ENCODE results near the gene AGAP9.
"Not testable (repeated sequence)": the region's sequence is repeated elsewhere in the genome, so short reads cannot be mapped to it uniquely, and the experiment has no call there.

The AGAP9 gene

DNA sequence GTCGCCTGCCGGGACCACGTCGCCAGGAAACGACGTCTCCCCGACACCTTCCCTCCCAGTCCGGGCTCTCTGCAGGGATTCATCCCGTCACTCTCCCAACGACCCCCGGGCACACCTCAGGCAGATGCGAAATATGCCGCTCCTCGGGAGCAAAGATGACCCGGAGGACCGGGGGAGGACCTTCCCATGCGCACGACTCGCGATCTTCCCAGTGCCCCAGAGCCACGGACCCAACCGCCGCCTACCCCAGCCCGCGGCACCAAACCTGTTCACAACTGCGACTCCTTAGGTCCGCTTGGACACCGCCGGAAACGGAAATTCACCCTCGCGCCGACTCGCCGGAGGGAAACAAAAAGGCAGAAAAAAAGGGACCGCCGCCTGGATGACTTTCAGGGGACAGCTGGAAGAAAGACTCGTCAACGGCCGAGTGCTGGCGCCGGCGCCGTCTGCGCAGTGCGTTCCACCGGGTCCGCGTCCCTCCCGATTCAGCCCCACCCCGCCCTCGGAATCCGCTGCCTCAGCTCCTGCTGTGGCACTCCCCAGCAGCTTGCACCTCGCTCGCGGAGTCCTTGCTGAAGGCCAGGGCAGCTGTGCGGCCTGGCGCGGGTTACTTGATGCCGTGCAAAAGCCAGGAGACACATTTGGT, 29.9 kb upstream of the AGAP9 start:
- Mint-ChIP-seq H3K27ac (peak overlapping the region; percentile 91), H3K36me3 (ENCODE audit: low read depth) (peaks cover 14% of the 10 kb centered on the region), H3K4me3 (peak overlapping the region; percentile 83), H3K4me1 (ENCODE audit: low read depth) (peaks cover 21% of the 10 kb centered on the region)
- H3K27me3 Mint-ChIP-seq; H3K9me3 Mint-ChIP-seq; intact Hi-C loops (cut with micrococcal nuclease): not testable (repeated sequence)

- peaks cover 16% of the 10 kb centered on the region for H3K4me1 Mint-ChIP-seq (ENCODE audit: low read depth)
- H3K27me3 Mint-ChIP-seq; H3K9me3 Mint-ChIP-seq; intact Hi-C loops (cut with micrococcal nuclease): not testable (repeated sequence)
- H3K4me3 Mint-ChIP-seq: peak overlapping the region; percentile 83
- peak overlapping the region; percentile 91 for H3K27ac Mint-ChIP-seq
- H3K36me3 Mint-ChIP-seq (ENCODE audit: low read depth): peaks cover 14% of the 10 kb centered on the region
These were observed 29.3 kb upstream of the AGAP9 start for GRCh38 chr10:47552719-47553118.

DNA sequence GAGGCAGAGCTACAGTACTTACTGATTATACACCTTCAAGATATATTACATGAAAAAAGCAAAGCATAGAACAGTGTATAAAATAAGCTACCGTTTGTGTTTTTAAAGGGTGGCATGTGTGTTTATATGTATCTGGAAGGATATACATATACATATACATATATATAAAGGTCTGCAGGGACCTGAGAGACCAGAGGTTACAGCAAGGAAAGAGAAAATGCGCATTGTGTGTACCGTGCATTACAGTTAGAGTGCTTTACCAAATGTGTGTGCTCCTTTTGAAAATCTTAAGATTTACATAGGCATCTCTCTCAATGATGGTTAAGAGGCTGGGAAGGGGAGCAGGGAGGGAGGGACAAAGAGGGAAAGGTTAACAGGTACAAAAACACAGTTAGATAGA, 23.8 kb upstream of the AGAP9 start:
- H3K27me3 Mint-ChIP-seq; H3K27ac Mint-ChIP-seq; H3K9me3 Mint-ChIP-seq; H3K4me3 Mint-ChIP-seq; intact Hi-C loops (cut with micrococcal nuclease); H3K4me1 Mint-ChIP-seq (ENCODE audit: low read depth): not testable (repeated sequence)
- peaks cover 13% of the 10 kb centered on the region for H3K36me3 Mint-ChIP-seq (ENCODE audit: low read depth)

- intact Hi-C loops (cut with micrococcal nuclease); H3K9me3 Mint-ChIP-seq; H3K27ac Mint-ChIP-seq; H3K4me3 Mint-ChIP-seq; H3K4me1 Mint-ChIP-seq (ENCODE audit: low read depth); H3K36me3 Mint-ChIP-seq (ENCODE audit: low read depth); H3K27me3 Mint-ChIP-seq: not testable (repeated sequence)
These were observed 13.0 kb upstream of the AGAP9 start for GRCh38 chr10:47536430-47536829.

DNA sequence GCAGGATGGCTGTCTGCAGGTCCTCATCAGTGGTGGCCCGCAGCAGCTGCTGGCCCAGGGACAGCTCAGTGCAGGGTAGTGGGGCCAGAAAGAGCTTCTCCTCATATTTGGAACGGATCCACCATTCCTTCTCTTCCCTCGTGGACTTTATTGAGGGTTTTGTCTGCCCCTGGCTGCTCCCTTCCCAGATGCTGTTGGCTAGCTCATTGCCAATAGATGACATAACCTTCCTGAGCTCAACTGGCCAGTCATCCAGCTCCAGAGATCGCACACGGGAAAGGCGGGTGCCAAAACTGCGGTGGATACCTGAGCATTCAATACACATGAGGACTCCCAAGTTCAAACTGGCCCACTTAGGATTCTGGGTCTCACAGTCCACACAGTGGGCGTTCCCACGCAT, 21.1 kb downstream of the AGAP9 start:
- H3K27me3 Mint-ChIP-seq; H3K9me3 Mint-ChIP-seq; H3K4me3 Mint-ChIP-seq; intact Hi-C loops (cut with micrococcal nuclease); H3K27ac Mint-ChIP-seq; H3K4me1 Mint-ChIP-seq (ENCODE audit: low read depth): not testable (repeated sequence)
- peaks cover 11% of the 10 kb centered on the region for H3K36me3 Mint-ChIP-seq (ENCODE audit: low read depth)

GRCh38 chr10:47494226-47494625, 29.2 kb downstream of the AGAP9 start:
- H3K27me3 Mint-ChIP-seq; H3K36me3 Mint-ChIP-seq (ENCODE audit: low read depth); H3K4me1 Mint-ChIP-seq (ENCODE audit: low read depth); intact Hi-C loops (cut with micrococcal nuclease); H3K9me3 Mint-ChIP-seq; H3K27ac Mint-ChIP-seq; H3K4me3 Mint-ChIP-seq: not testable (repeated sequence)

DNA sequence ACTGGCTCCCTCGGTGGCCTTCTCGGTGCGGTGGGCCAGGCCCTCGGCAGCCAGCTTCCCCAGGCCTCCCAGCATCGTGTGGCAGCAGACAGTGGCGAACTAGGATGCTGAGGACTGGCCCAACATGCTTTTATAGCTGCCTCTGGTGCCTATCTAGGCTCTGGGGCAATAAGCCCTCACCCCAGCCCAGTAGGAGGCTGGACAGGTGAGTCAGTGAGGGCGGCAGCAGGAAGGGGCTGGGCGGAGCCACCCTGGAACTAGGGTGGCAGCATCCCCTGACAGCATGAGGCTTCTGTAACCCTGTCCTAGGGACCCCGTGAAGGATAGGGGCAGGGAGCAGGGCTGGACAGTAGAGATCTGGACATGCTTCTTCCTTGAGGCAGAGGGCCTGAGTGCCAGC, 31.8 kb downstream of the AGAP9 start, which contains the start of gene FAM25G:
TSS of gene FAM25G (minus strand) at position 101 of the 400 bp plus-strand sequence. CDS start at position 75, 26 bp downstream.
- H3K36me3 Mint-ChIP-seq (ENCODE audit: low read depth); H3K4me1 Mint-ChIP-seq (ENCODE audit: low read depth); H3K4me3 Mint-ChIP-seq; H3K27me3 Mint-ChIP-seq; H3K27ac Mint-ChIP-seq; H3K9me3 Mint-ChIP-seq; intact Hi-C loops (cut with micrococcal nuclease): not testable (repeated sequence)

- intact Hi-C loops (cut with micrococcal nuclease); H3K9me3 Mint-ChIP-seq; H3K4me1 Mint-ChIP-seq (ENCODE audit: low read depth); H3K36me3 Mint-ChIP-seq (ENCODE audit: low read depth); H3K27ac Mint-ChIP-seq; H3K4me3 Mint-ChIP-seq; H3K27me3 Mint-ChIP-seq: not testable (repeated sequence)
These were observed 33.8 kb downstream of the AGAP9 start for GRCh38 chr10:47489630-47490029.

DNA sequence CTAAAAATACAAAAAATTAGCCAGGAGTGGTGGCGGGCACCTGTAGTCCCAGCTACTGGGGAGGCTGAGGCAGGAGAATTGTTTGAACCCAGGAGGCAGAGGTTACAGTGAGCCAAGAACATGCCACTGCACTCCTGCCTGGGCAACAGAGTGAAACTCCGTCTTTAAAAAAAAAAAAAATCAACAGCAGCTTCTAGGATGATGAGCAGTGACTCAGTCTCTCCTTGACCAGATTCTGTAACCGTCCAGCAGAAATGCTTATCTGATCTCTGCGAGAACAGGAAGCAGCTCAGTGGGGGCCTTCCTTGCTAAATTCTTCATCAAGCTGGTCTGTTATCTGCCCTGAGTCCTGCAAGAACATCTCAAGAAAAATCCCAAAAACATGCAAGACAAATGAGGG, 37.5 kb downstream of the AGAP9 start:
- H3K27me3 Mint-ChIP-seq; H3K36me3 Mint-ChIP-seq (ENCODE audit: low read depth); intact Hi-C loops (cut with micrococcal nuclease); H3K9me3 Mint-ChIP-seq; H3K27ac Mint-ChIP-seq; H3K4me3 Mint-ChIP-seq; H3K4me1 Mint-ChIP-seq (ENCODE audit: low read depth): not testable (repeated sequence)

- H3K4me3 Mint-ChIP-seq; H3K9me3 Mint-ChIP-seq; H3K36me3 Mint-ChIP-seq (ENCODE audit: low read depth); H3K27ac Mint-ChIP-seq; H3K4me1 Mint-ChIP-seq (ENCODE audit: low read depth); H3K27me3 Mint-ChIP-seq; intact Hi-C loops (cut with micrococcal nuclease): not testable (repeated sequence)
These were observed 38.7 kb downstream of the AGAP9 start for GRCh38 chr10:47484786-47485185.

GRCh38 chr10:47483923-47484322, 39.5 kb downstream of the AGAP9 start, which contains the start of gene ANXA8:
Gene ANXA8, minus strand, starts transcription at chr10:47484115. Its CDS starts 182 bp downstream, at chr10:47483933.
- not testable (repeated sequence) for H3K27ac Mint-ChIP-seq

DNA sequence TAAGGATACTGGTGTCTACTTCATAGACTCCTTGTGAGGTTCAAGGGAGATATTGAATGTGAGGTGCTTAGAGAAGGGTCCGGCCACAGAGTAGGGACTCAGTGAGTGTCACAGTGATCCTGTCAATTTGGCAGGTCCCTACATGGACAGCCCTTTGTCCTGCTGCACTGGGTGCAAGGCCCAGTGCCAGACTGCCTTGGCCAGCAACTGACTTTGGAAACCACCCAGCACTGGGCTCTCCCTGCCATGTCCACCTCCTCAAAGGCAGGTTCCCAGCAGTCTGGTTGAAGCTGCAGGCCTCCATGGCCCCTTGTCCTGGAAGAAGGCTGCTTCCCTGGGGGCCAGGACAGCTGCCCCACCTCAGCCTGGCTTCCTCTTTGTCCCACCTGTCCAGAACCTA, 41.1 kb downstream of the AGAP9 start:
- intact Hi-C loops (cut with micrococcal nuclease); H3K27me3 Mint-ChIP-seq; H3K27ac Mint-ChIP-seq; H3K9me3 Mint-ChIP-seq; H3K36me3 Mint-ChIP-seq (ENCODE audit: low read depth); H3K4me1 Mint-ChIP-seq (ENCODE audit: low read depth); H3K4me3 Mint-ChIP-seq: not testable (repeated sequence)

More at GRCh38 chr10:47483923-47484322, 39.5 kb downstream of the AGAP9 start, which contains the start of gene ANXA8:
- H3K9me3 Mint-ChIP-seq; intact Hi-C loops (cut with micrococcal nuclease); H3K4me3 Mint-ChIP-seq; H3K4me1 Mint-ChIP-seq (ENCODE audit: low read depth); H3K36me3 Mint-ChIP-seq (ENCODE audit: low read depth); H3K27me3 Mint-ChIP-seq: not testable (repeated sequence)

- H3K4me1 Mint-ChIP-seq (ENCODE audit: low read depth); H3K27ac Mint-ChIP-seq; H3K27me3 Mint-ChIP-seq; intact Hi-C loops (cut with micrococcal nuclease); H3K4me3 Mint-ChIP-seq; H3K9me3 Mint-ChIP-seq; H3K36me3 Mint-ChIP-seq (ENCODE audit: low read depth): not testable (repeated sequence)
These were observed 41.7 kb downstream of the AGAP9 start for GRCh38 chr10:47481768-47482181.

DNA sequence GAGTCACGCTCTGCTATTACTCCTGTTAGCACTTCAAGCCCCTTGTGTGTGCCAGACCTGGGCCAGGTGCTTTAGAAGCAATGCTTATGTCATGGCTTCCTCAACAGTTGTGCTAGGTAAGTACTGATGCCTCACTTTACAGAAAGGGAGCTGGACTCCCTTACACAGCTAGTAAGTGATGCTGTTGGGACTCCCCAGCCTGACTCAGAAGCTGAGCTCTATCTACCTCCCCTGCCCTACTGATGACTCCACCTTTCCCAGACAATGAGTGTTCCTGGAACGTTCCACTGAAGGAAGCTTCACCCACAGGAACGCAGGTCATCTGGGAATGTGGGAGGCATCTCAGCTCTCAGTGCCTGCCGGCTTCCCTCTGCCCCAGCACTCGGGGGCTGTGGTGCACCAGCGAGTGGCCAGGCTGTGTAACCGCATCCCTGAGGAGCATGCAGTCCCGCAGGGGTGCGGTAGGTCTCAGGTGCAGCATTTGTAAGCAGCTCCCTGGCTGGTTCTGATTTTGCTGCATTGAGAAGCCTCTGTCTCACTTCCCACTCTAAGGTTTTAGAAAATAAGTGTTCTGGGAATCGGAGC, 42.2 kb downstream of the AGAP9 start:
- H3K36me3 Mint-ChIP-seq (ENCODE audit: low read depth); H3K9me3 Mint-ChIP-seq; H3K27me3 Mint-ChIP-seq; H3K4me3 Mint-ChIP-seq; H3K4me1 Mint-ChIP-seq (ENCODE audit: low read depth); intact Hi-C loops (cut with micrococcal nuclease); H3K27ac Mint-ChIP-seq: not testable (repeated sequence)

DNA sequence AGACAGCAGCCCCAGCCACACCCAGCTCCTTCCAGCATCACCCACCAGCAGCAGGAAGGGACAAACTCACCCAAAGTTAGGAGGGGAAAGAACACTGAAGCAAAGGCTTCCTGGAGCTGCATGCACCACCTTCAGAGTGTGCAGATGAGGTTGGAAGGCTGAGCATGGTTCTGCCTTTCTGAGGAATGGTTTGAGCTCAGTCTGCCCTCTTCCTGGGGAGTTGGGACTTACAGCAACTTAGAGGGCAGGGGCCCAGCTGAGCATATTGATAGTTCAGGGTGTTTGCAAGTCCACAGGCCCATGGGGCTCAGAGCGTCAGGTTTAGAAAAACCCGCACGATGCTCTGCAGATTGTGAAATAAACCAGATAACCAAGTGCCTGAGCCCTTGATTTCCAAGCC, 43.3 kb downstream of the AGAP9 start:
- H3K4me3 Mint-ChIP-seq; H3K27me3 Mint-ChIP-seq; H3K36me3 Mint-ChIP-seq (ENCODE audit: low read depth); H3K27ac Mint-ChIP-seq; intact Hi-C loops (cut with micrococcal nuclease); H3K4me1 Mint-ChIP-seq (ENCODE audit: low read depth); H3K9me3 Mint-ChIP-seq: not testable (repeated sequence)
